B cell (primary cell): ENCODE results near the gene HDC.

ENCODE experiments used
- CTCF ChIP-seq: fragments of 200-600 bp; IDR thresholded peaks from one replicate; pipeline ENCODE4 v1.8.0; 2022; ENCODE audit warnings: antibody characterized with exemption, mild to moderate bottlenecking
- EZH2 ChIP-seq: IDR thresholded peaks from 2 replicates; pipeline ENCODE4 v1.6.1; 2012; ENCODE audit warnings: borderline replicate concordance, low read depth, mild to moderate bottlenecking, moderate library complexity, low read length; ENCODE audit not compliant: insufficient read depth, poor library complexity, severe bottlenecking

GRCh38 chr15:50244153-50244552 lies 21.4 kb downstream of the HDC start:
- TF ChIP-seq CTCF (no peak), EZH2 (no peak)
